Chondrocyte (in vitro differentiated cells): Measurements from ENCODE around the gene EHMT2. TPM values are rescaled to one million over a fixed set of nuclear protein-coding genes. Genes with fewer than 3 reads are reported as not detected.

Source experiments
- DNase-seq: peaks from one replicate; pipeline ENCODE4 v3.0.0; 2021; ENCODE audit warnings: mixed read lengths, low spot score
- H3K27ac Mint-ChIP-seq: one replicate; pipeline ENCODE4 v1.8.0; 2021; ENCODE audit warnings: mild to moderate bottlenecking, moderate library complexity, mixed read lengths; ENCODE audit not compliant: unreplicated experiment
- H3K27me3 Mint-ChIP-seq: 2 replicates; pipeline ENCODE4 v1.8.0; 2021; ENCODE audit warnings: low read depth, mixed read lengths
- H3K36me3 Mint-ChIP-seq: 2 replicates; pipeline ENCODE4 v1.8.0; 2021; ENCODE audit warnings: low read depth, mixed read lengths
- H3K4me1 Mint-ChIP-seq: 2 replicates; pipeline ENCODE4 v1.8.0; 2021; ENCODE audit warnings: low read depth, mild to moderate bottlenecking, mixed read lengths
- H3K4me3 Mint-ChIP-seq: one replicate; pipeline ENCODE4 v1.8.0; 2021; ENCODE audit warnings: mild to moderate bottlenecking, moderate library complexity, mixed read lengths; ENCODE audit not compliant: unreplicated experiment
- H3K9me3 Mint-ChIP-seq: 2 replicates; pipeline ENCODE4 v1.8.0; 2021; ENCODE audit warnings: low read depth, mixed read lengths
- total RNA-seq: library from RNA; stranded (reverse); gene quantifications from 3 replicates; pipeline ENCODE4 v1.2.1, GENCODE V29; 2021
- TF ChIP-seq, protein P1 (sequence below): fragments of 200-600 bp; sonication (generic); IDR thresholded peaks from 2 replicates; pipeline ENCODE4 v1.5.0; 2021; ENCODE audit warnings: antibody characterized with exemption, mild to moderate bottlenecking, moderate library complexity

Gene EHMT2
- total RNA-seq, 1 donor from 2014 or later, result 37.7 TPM

DNA sequence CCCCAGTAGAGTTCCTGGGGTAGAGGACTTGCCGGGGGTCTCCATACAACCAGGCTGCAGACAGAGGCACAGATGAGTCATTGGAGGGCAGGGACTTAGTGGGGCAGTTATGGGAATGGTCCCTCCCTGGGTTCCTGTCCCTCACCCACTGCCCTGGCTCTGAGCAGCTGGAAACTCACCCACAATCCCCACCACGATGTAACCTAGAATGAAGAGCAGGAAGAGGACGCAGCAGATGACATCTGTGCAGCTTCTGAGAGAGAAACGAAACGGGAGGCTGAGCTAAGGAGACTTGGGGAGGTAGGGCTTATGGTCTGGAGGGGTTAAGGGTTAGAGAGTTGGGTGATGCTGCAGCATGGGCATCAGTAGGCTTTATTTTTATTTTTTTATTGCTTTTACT, 21.6 kb downstream of the EHMT2 start:
- TF ChIP-seq, protein P1, sequence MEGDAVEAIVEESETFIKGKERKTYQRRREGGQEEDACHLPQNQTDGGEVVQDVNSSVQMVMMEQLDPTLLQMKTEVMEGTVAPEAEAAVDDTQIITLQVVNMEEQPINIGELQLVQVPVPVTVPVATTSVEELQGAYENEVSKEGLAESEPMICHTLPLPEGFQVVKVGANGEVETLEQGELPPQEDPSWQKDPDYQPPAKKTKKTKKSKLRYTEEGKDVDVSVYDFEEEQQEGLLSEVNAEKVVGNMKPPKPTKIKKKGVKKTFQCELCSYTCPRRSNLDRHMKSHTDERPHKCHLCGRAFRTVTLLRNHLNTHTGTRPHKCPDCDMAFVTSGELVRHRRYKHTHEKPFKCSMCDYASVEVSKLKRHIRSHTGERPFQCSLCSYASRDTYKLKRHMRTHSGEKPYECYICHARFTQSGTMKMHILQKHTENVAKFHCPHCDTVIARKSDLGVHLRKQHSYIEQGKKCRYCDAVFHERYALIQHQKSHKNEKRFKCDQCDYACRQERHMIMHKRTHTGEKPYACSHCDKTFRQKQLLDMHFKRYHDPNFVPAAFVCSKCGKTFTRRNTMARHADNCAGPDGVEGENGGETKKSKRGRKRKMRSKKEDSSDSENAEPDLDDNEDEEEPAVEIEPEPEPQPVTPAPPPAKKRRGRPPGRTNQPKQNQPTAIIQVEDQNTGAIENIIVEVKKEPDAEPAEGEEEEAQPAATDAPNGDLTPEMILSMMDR, result no peak
- no peak for DNase-seq
- H3K27me3 Mint-ChIP-seq, result no peaks in the 10 kb centered on the region
- no peak overlapping the region for H3K27ac Mint-ChIP-seq
- H3K4me3 Mint-ChIP-seq, result no peak overlapping the region
- peaks cover 4% of the 10 kb centered on the region for H3K4me1 Mint-ChIP-seq
- H3K9me3 Mint-ChIP-seq, result no peaks in the 10 kb centered on the region
- peaks cover 8% of the 10 kb centered on the region for H3K36me3 Mint-ChIP-seq

GRCh38 chr6:31874836-31875572, 22.5 kb downstream of the EHMT2 start:
- Mint-ChIP-seq H3K36me3 (peaks cover 5% of the 10 kb centered on the region), H3K27me3 (no peaks in the 10 kb centered on the region), H3K4me3 (no peak overlapping the region), H3K9me3 (no peaks in the 10 kb centered on the region), H3K4me1 (peaks cover 5% of the 10 kb centered on the region), H3K27ac (no peak overlapping the region)
- TF ChIP-seq, protein P1, result no peak
- no peak for DNase-seq

- Mint-ChIP-seq H3K4me1 (peaks cover 5% of the 10 kb centered on the region), H3K9me3 (no peaks in the 10 kb centered on the region), H3K36me3 (no peaks in the 10 kb centered on the region), H3K4me3 (no peak overlapping the region), H3K27me3 (no peaks in the 10 kb centered on the region), H3K27ac (no peak overlapping the region)
- no peak for DNase-seq
- TF ChIP-seq, protein P1, result no peak
Observed at GRCh38 chr6:31874084-31874670, 23.3 kb downstream of the EHMT2 start.

DNA sequence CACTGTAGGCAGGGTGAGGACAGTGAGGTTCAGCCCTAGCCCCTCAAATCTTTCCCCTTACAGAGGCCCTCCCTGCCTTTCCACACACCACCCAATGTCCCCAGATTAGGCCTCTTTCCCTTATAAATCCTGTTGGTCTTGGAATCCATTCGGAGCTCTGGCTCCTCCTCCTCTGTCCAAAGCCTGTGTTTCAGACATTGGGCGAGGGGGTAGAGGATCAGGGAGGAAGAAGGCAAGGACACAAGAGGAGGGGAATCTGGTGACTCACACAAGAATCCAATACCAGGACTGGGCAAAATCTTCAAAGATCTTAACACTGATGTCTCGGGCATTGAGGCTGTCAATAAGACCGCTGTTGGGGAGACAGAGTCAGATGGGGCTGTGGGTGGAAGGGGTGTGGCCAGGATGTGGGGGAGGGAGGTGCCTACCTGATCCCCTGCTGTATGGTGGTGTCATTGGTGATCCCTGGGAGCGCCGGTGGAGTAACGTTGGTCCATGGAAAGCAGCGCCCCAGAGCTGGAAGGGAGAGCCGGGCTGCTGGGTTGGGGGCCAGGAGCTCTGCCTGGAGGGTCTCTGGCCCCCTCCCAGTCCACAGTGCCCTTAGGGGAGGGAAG, 26.3 kb downstream of the EHMT2 start:
- H3K27me3 Mint-ChIP-seq, result no peaks in the 10 kb centered on the region
- H3K4me3 Mint-ChIP-seq, result no peak overlapping the region
- DNase-seq, result no peak
- no peaks in the 10 kb centered on the region for H3K36me3 Mint-ChIP-seq
- no peak overlapping the region for H3K27ac Mint-ChIP-seq
- TF ChIP-seq, protein P1, result no peak
- H3K9me3 Mint-ChIP-seq, result no peaks in the 10 kb centered on the region
- H3K4me1 Mint-ChIP-seq, result peaks cover 5% of the 10 kb centered on the region

- no peaks in the 10 kb centered on the region for H3K27me3 Mint-ChIP-seq
- peaks cover 5% of the 10 kb centered on the region for H3K4me1 Mint-ChIP-seq
- TF ChIP-seq, protein P1, result no peak
- no peak for DNase-seq
- H3K4me3 Mint-ChIP-seq, result no peak overlapping the region
- no peaks in the 10 kb centered on the region for H3K36me3 Mint-ChIP-seq
- no peaks in the 10 kb centered on the region for H3K9me3 Mint-ChIP-seq
- H3K27ac Mint-ChIP-seq, result no peak overlapping the region
Observed at GRCh38 chr6:31870385-31870921, 27.0 kb downstream of the EHMT2 start.
